K562 (cell line): ENCODE data around the gene STUB1. TPM values are rescaled to one million over a fixed set of nuclear protein-coding genes. Genes with fewer than 3 reads are reported as not detected.

Source experiments
- DDX20 ChIP-seq: fragments of 450-650 bp; IDR thresholded peaks from 2 replicates; pipeline ENCODE4 v1.6.1; 2016; ENCODE audit warnings: missing genetic modification characterization, low read depth, mild to moderate bottlenecking, missing compliant biosample characterization, moderate library complexity
- E2F1 ChIP-seq: sonication (generic); formaldehyde crosslinking; IDR thresholded peaks from 2 replicates; pipeline ENCODE4 v1.8.1; 2023; ENCODE audit warnings: mild to moderate bottlenecking, missing genetic modification reagents, moderate library complexity
- EGR1 ChIP-seq: fragments of 450-650 bp; conservative IDR thresholded peaks from 2 replicates; pipeline ENCODE4 v1.6.1; 2017; ENCODE audit warnings: mild to moderate bottlenecking
- EHMT2 ChIP-seq: fragments of 450-650 bp; IDR thresholded peaks from 2 replicates; pipeline ENCODE4 v1.6.1; 2018; ENCODE audit warnings: antibody characterized with exemption
- ELF4 ChIP-seq: fragments of 450-650 bp; formaldehyde crosslinking; IDR thresholded peaks from 2 replicates; pipeline ENCODE4 v1.4.0; 2022; ENCODE audit warnings: missing genetic modification characterization
- FOXP1 ChIP-seq: sonication (generic); formaldehyde crosslinking; IDR thresholded peaks from 2 replicates; pipeline ENCODE4 v1.8.0; 2022; ENCODE audit warnings: mild to moderate bottlenecking, missing genetic modification reagents
- GABPB2 ChIP-seq: fragments of 250-450 bp; sonication (Bioruptor Pico); conservative IDR thresholded peaks from 2 replicates; pipeline ENCODE4 v1.5.1; 2021; ENCODE audit warnings: mild to moderate bottlenecking
- HMGN3 ChIP-seq: IDR thresholded peaks from 2 replicates; pipeline ENCODE4 v1.6.1; 2011; ENCODE audit warnings: borderline replicate concordance, low read depth, mild to moderate bottlenecking, mixed read lengths, low read length; ENCODE audit not compliant: insufficient read length; ENCODE audit errors: extremely low read depth
- JUND ChIP-seq, 2 experiments: IDR thresholded peaks; 2 replicates in 1 of 2; 3 replicates in 1 of 2; pipeline ENCODE4 v1.6.1; 2011; ENCODE audit warnings: borderline replicate concordance in 2 of 2, low read depth in 2 of 2, low read length in 2 of 2, improper control_type of control experiment in 1 of 2, missing biosample characterization in 1 of 2, missing genetic modification characterization in 1 of 2, missing genetic modification reagents in 1 of 2
- LEF1 ChIP-seq: fragments of 450-650 bp; IDR thresholded peaks from 2 replicates; pipeline ENCODE4 v1.6.1; 2016; ENCODE audit warnings: mild to moderate bottlenecking
- NFIX ChIP-seq: fragments of 250-450 bp; sonication (Bioruptor Pico); IDR thresholded peaks from 2 replicates; pipeline ENCODE4 v1.4.0; 2020; ENCODE audit warnings: low read depth, mild to moderate bottlenecking, moderate library complexity
- NRF1 ChIP-seq, 2 experiments: fragments of 450-650 bp; IDR thresholded peaks in 1 of 2; conservative IDR thresholded peaks in 1 of 2; 2 replicates each; pipeline ENCODE4 v1.6.1; 2014; ENCODE audit warnings: mild to moderate bottlenecking in 2 of 2
- PHB ChIP-seq: fragments of 250-450 bp; sonication (Bioruptor Pico); IDR thresholded peaks from 2 replicates; pipeline ENCODE4 v1.5.0; 2021
- RHOXF2B ChIP-seq: fragments of 250-450 bp; sonication (Bioruptor Pico); conservative IDR thresholded peaks from 2 replicates; pipeline ENCODE4 v1.5.1; 2021
- SFPQ ChIP-seq: fragments of 200-400 bp; formaldehyde crosslinking; IDR thresholded peaks from 2 replicates; pipeline ENCODE4 v1.6.1; 2017; ENCODE audit warnings: mild to moderate bottlenecking, low read depth, low read length, moderate library complexity
- SLC30A9 ChIP-seq: fragments of 250-450 bp; sonication (Bioruptor Pico); IDR thresholded peaks from 2 replicates; pipeline ENCODE4 v1.8.0; 2022; ENCODE audit warnings: mild to moderate bottlenecking, moderate library complexity
- SRSF7 ChIP-seq: fragments of 200-400 bp; formaldehyde crosslinking; optimal IDR thresholded peaks from 2 replicates; pipeline ENCODE3; 2017; ENCODE audit warnings: mild to moderate bottlenecking, low read depth, low read length
- ZBTB17 ChIP-seq: fragments of 450-650 bp; formaldehyde crosslinking; IDR thresholded peaks from 2 replicates; pipeline ENCODE4 v1.4.0; 2020; ENCODE audit warnings: mild to moderate bottlenecking
- ZNF121 ChIP-seq: sonication (generic); formaldehyde crosslinking; conservative IDR thresholded peaks from 2 replicates; pipeline ENCODE4 v1.8.0; 2022; ENCODE audit warnings: missing genetic modification reagents
- ZNF212 ChIP-seq: fragments of 450-650 bp; formaldehyde crosslinking; IDR thresholded peaks from 2 replicates; pipeline ENCODE4 v1.4.0; 2020; ENCODE audit warnings: mild to moderate bottlenecking
- ZNF561 ChIP-seq: fragments of 450-650 bp; formaldehyde crosslinking; conservative IDR thresholded peaks from 2 replicates; pipeline ENCODE4 v1.4.0; 2020; ENCODE audit warnings: mild to moderate bottlenecking, moderate library complexity
- polyA plus RNA-seq, 8 experiments: library from polyadenylated mRNA; depleted of rRNA in 4 of 8; stranded (reverse) in 5 of 8; unstranded in 3 of 8; fragments of >200 nt; fragmentation: Nextera tagmentation in 2 of 8; fragmentation: Illumina TruSeq in 1 of 8; extraction: Ambion mirVana in 2 of 8; extraction: Trizol in 1 of 8; gene quantifications; 2 replicates each; pipeline versions ENCODE4 v1.2.1 to v1.2.3, GENCODE V29; 2011 to 2014; ENCODE audit warnings: inconsistent platforms in 1 of 8, missing spikeins in 1 of 8
- total RNA-seq, 7 experiments: library from RNA; depleted of rRNA in 6 of 7; stranded (reverse); fragments of >200 nt in 6 of 7; fragmentation: Illumina TruSeq in 2 of 7; extraction: Trizol in 2 of 7; gene quantifications; 2 replicates each; pipeline versions ENCODE4 v1.2.1 to v1.2.3, GENCODE V29; 2011 to 2021; ENCODE audit warnings: low replicate concordance in 1 of 7
- TF ChIP-seq, protein P1 (sequence below): fragments of 250-450 bp; sonication (Bioruptor Pico); IDR thresholded peaks from 2 replicates; pipeline ENCODE4 v1.6.1; 2021; ENCODE audit warnings: mild to moderate bottlenecking
- TF ChIP-seq, protein P2 (sequence below): fragments of 450-650 bp; IDR thresholded peaks from 2 replicates; pipeline ENCODE4 v1.6.1; 2016; ENCODE audit warnings: antibody characterized with exemption

STUB1 gene
- total and polyA plus RNA-seq, 9 of the 15 experiments (the other 6 are each of a cell fraction or from before 2014, with no cell fraction given) = 10.6 to 251 (median 152) TPM

- TF ChIP-seq ZNF212 (CRISPR knock-in tag) (0 out of 2 replicates have a peak, but pooled peaks have one; percentile 8), JUND (IDR thresholded peaks at IDR 0.05; ENCODE audit: borderline replicate concordance, low read depth, low read length) (no peak), JUND (tag; IDR thresholded peaks at IDR 0.05; ENCODE audit: borderline replicate concordance, low read depth, low read length) (no peak), GABPB2 (CRISPR knock-in tag) (0 out of 2 replicates have a peak, but pooled peaks have one; percentile 54), FOXP1 (CRISPR knock-in tag) (peak; percentile 68; the same call in 1 of the 2 replicates), PHB (0 out of 2 replicates have a peak, but pooled peaks have one; percentile 55), EHMT2 (no peak), HMGN3 (no peak), NRF1 (conservative IDR thresholded peaks at IDR 0.05 in 1 of 2, IDR thresholded peaks at IDR 0.05 in 1 of 2) (peak; percentile 60 to 71), EGR1 (peak; percentile 89), RHOXF2B (peak; percentile 93; the same call in 1 of the 2 replicates), ZBTB17 (peak; percentile 53; the same call in 1 of the 2 replicates), LEF1 (no peak), ZNF561 (CRISPR knock-in tag) (0 out of 2 replicates have a peak, but pooled peaks have one; percentile 18), E2F1 (no peak; the same call in 1 of the 2 replicates), SRSF7 (no peak), SLC30A9 (0 out of 2 replicates have a peak, but pooled peaks have one; percentile 52), ELF4 (CRISPR knock-in tag) (peak; percentile 50; the same call in 1 of the 2 replicates), DDX20 (tag) (no peak), ZNF121 (CRISPR knock-in tag) (no peak), NFIX (CRISPR knock-in tag) (no peak), SFPQ (no peak)
- TF ChIP-seq, protein P1, sequence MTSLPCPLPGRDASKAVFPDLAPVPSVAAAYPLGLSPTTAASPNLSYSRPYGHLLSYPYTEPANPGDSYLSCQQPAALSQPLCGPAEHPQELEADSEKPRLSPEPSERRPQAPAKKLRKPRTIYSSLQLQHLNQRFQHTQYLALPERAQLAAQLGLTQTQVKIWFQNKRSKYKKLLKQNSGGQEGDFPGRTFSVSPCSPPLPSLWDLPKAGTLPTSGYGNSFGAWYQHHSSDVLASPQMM (CRISPR knock-in tag) = no peak
- TF ChIP-seq, protein P2, sequence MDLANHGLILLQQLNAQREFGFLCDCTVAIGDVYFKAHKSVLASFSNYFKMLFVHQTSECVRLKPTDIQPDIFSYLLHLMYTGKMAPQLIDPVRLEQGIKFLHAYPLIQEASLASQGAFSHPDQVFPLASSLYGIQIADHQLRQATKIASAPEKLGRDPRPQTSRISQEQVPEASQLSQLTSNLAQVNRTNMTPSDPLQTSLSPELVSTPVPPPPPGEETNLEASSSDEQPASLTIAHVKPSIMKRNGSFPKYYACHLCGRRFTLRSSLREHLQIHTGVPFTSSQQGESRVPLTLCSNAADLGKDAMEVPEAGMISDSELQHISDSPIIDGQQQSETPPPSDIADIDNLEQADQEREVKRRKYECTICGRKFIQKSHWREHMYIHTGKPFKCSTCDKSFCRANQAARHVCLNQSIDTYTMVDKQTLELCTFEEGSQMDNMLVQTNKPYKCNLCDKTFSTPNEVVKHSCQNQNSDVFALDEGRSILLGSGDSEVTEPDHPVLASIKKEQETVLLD = no peak
Observed at GRCh38 chr16:683396-684070, 3.3 kb downstream of the STUB1 start (continued).
